GM18867 (cell line): ENCODE data around the gene KRTAP10-12.
"Not testable (repeated sequence)": the region's sequence is repeated elsewhere in the genome, so short reads cannot be mapped to it uniquely, and the experiment has no call there.

Experiments used
- ATAC-seq: cut with Tn5 transposase; IDR thresholded peaks from one replicate; pipeline ENCODE4 v1.9.1; 2021; ENCODE audit warnings: mild to moderate bottlenecking, moderate library complexity; ENCODE audit not compliant: unreplicated experiment

KRTAP10-12 gene

GRCh38 chr21:44697172-44697810 is at the start of gene KRTAP10-12:
TSS of gene KRTAP10-12 (plus strand) at chr21:44697172. CDS start at chr21:44697202, 30 bp downstream.
- not testable (repeated sequence) for ATAC-seq

GRCh38 chr21:44647222-44647552 is 49.8 kb upstream of the KRTAP10-12 start:
- ATAC-seq = no peak

- ATAC-seq = no peak
Measured at GRCh38 chr21:44648557-44649311, 48.2 kb upstream of the KRTAP10-12 start.

- no peak for ATAC-seq
Measured at GRCh38 chr21:44649521-44650100, 47.4 kb upstream of the KRTAP10-12 start.

GRCh38 chr21:44650265-44650972 is 46.6 kb upstream of the KRTAP10-12 start:
- no peak for ATAC-seq

GRCh38 chr21:44650973-44651675 is 45.8 kb upstream of the KRTAP10-12 start:
- ATAC-seq = no peak

- no peak for ATAC-seq
Measured at GRCh38 chr21:44653123-44653522, 43.8 kb upstream of the KRTAP10-12 start.

- ATAC-seq = no peak
Measured at GRCh38 chr21:44653656-44654575, 43.1 kb upstream of the KRTAP10-12 start.

GRCh38 chr21:44654576-44655175 is 42.3 kb upstream of the KRTAP10-12 start, which contains the start of gene KRTAP12-4:
TSS of gene KRTAP12-4 (minus strand) at chr21:44654659. CDS start at chr21:44654614, 45 bp downstream.
- ATAC-seq = no peak

GRCh38 chr21:44656868-44657267 is 40.1 kb upstream of the KRTAP10-12 start:
- no peak for ATAC-seq

GRCh38 chr21:44657635-44658540 is 39.1 kb upstream of the KRTAP10-12 start, which contains the start of gene KRTAP12-3:
TSS of gene KRTAP12-3 (plus strand) at chr21:44657932. CDS start at chr21:44657980, 48 bp downstream.
- no peak for ATAC-seq

- ATAC-seq = no peak
Measured at GRCh38 chr21:44658541-44658910, 38.4 kb upstream of the KRTAP10-12 start.

GRCh38 chr21:44658913-44659595 is 37.9 kb upstream of the KRTAP10-12 start:
- no peak for ATAC-seq

- not testable (repeated sequence) for ATAC-seq
Measured at GRCh38 chr21:44661567-44661966, 35.4 kb upstream of the KRTAP10-12 start.

GRCh38 chr21:44664691-44665090 is 32.3 kb upstream of the KRTAP10-12 start:
- ATAC-seq = no peak

- no peak for ATAC-seq
Measured at GRCh38 chr21:44666401-44667320, 30.3 kb upstream of the KRTAP10-12 start, which contains the start of gene KRTAP12-2. TSS of gene KRTAP12-2 (minus strand) at chr21:44666927. CDS start at chr21:44666886, 41 bp downstream.
